Thoracic aorta (tissue), 2 donors: ENCODE results near the gene INTS6. TPM values are rescaled to one million over a fixed set of nuclear protein-coding genes. Genes with fewer than 3 reads are reported as not detected.

Source experiments
- ATAC-seq: fragments of 150-250 bp; one replicate; pipeline ENCODE4 v1.8.0; 2017; ENCODE audit warnings: low read depth; ENCODE audit not compliant: insufficient number of reproducible peaks, low FRiP score
- DNase-seq: peaks from one replicate; pipeline ENCODE4 v3.0.0-alpha.2; 2020; ENCODE audit warnings: low spot score
- H3K27ac ChIP-seq, 2 donors: fragments of 200-600 bp; sonication (generic); 1 replicate in 1 of 2; 2 replicates in 1 of 2; pipeline ENCODE4 v1.5.1; 2016; ENCODE audit warnings: mild to moderate bottlenecking in 2 of 2, moderate library complexity in 2 of 2
- H3K27me3 ChIP-seq: fragments of 200-600 bp; sonication (generic); replicated peaks from 2 replicates; pipeline ENCODE4 v1.6.0; 2016; ENCODE audit warnings: mild to moderate bottlenecking; ENCODE audit not compliant: insufficient read depth
- H3K36me3 ChIP-seq: fragments of 200-600 bp; sonication (generic); one replicate; pipeline ENCODE4 v1.5.1; 2016
- H3K4me1 ChIP-seq, 2 donors: fragments of 200-600 bp; sonication (generic); 1 replicate in 1 of 2; 2 replicates in 1 of 2; pipeline versions ENCODE4 v1.5.1 to v1.6.0; 2016; ENCODE audit warnings: low read depth in 2 of 2, mild to moderate bottlenecking in 1 of 2; ENCODE audit not compliant: control insufficient read depth in 1 of 2
- H3K4me3 ChIP-seq: fragments of 200-600 bp; sonication (generic); 2 replicates; pipeline ENCODE4 v1.5.1; 2016; ENCODE audit warnings: mild to moderate bottlenecking
- H3K9me3 ChIP-seq: fragments of 200-600 bp; sonication (generic); 2 replicates; pipeline ENCODE4 v1.5.1; 2016
- total RNA-seq, 2 donors: library from RNA; depleted of rRNA; stranded (reverse); fragments of >200 nt; gene quantifications; one replicate each; pipeline versions ENCODE4 v1.1.0 to v1.2.3, GENCODE V29; 2016
- TF ChIP-seq, protein P1 (sequence below): fragments of 200-600 bp; sonication (generic); IDR thresholded peaks from one replicate; pipeline ENCODE4 v1.5.1; 2019; ENCODE audit warnings: antibody characterized with exemption

The INTS6 gene
- total RNA-seq, 2 donors from 2014 or later: 20.7 to 34.8 TPM

DNA sequence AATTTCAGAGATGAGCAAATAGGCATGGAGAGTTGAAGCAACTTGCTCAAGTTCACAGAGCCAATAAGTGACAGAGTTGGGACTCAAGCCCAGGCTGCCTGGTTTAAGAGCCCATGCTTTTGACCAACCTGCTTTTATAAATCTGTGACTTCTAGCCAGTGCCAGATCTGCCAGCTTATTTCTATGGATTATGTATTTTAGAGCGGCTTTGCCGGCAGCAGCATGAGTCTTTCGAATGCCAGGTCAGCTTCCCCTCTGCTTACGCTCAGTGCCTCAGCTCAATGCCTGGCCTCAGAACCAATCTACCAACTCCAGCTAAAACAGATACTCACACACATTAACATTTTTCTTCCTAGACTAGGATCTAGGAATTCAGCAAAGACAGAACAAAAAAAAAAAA is 111.0 kb downstream of the INTS6 start:
- Histone ChIP-seq H3K9me3 (no peaks in the 10 kb centered on the region), H3K4me1 (no peaks in the 10 kb centered on the region), H3K27ac (no peak overlapping the region), H3K27me3 (no peaks in the 10 kb centered on the region), H3K4me3 (no peak overlapping the region), H3K36me3 (no peaks in the 10 kb centered on the region)
- DNase-seq (no peak), ATAC-seq (no peak)
- TF ChIP-seq, protein P1, sequence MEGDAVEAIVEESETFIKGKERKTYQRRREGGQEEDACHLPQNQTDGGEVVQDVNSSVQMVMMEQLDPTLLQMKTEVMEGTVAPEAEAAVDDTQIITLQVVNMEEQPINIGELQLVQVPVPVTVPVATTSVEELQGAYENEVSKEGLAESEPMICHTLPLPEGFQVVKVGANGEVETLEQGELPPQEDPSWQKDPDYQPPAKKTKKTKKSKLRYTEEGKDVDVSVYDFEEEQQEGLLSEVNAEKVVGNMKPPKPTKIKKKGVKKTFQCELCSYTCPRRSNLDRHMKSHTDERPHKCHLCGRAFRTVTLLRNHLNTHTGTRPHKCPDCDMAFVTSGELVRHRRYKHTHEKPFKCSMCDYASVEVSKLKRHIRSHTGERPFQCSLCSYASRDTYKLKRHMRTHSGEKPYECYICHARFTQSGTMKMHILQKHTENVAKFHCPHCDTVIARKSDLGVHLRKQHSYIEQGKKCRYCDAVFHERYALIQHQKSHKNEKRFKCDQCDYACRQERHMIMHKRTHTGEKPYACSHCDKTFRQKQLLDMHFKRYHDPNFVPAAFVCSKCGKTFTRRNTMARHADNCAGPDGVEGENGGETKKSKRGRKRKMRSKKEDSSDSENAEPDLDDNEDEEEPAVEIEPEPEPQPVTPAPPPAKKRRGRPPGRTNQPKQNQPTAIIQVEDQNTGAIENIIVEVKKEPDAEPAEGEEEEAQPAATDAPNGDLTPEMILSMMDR: no peak

- Histone ChIP-seq H3K4me3 (no peak overlapping the region), H3K27me3 (no peaks in the 10 kb centered on the region), H3K9me3 (no peaks in the 10 kb centered on the region), H3K36me3 (no peaks in the 10 kb centered on the region), H3K27ac (no peak overlapping the region), H3K4me1 (no peaks in the 10 kb centered on the region)
- no peak for DNase-seq
- TF ChIP-seq, protein P1: no peak
- ATAC-seq: no peak
These were observed 111.6 kb downstream of the INTS6 start for GRCh38 chr13:51341232-51341631.

- Histone ChIP-seq H3K27ac (no peak overlapping the region), H3K36me3 (no peaks in the 10 kb centered on the region), H3K4me3 (no peak overlapping the region), H3K9me3 (no peaks in the 10 kb centered on the region), H3K27me3 (no peaks in the 10 kb centered on the region), H3K4me1 (no peaks in the 10 kb centered on the region)
- DNase-seq: no peak
- TF ChIP-seq, protein P1: no peak
- ATAC-seq: no peak
These were observed 112.7 kb downstream of the INTS6 start for GRCh38 chr13:51339952-51340732.

- H3K4me3 ChIP-seq: no peak within 1 kb of the TSS
- ATAC-seq: no peak
- H3K36me3 ChIP-seq: no peaks in the 10 kb centered on the region
- no peaks in the 10 kb centered on the region for H3K4me1 ChIP-seq
- H3K27ac ChIP-seq: no peak within 1 kb of the TSS
- no peaks in the 10 kb centered on the region for H3K9me3 ChIP-seq
- DNase-seq: no peak
- H3K27me3 ChIP-seq: no peaks in the 10 kb centered on the region
- TF ChIP-seq, protein P1: no peak
These were observed 113.5 kb downstream of the INTS6 start, which contains the start of gene SERPINE3 for GRCh38 chr13:51339354-51339753. Gene SERPINE3, plus strand, starts transcription at chr13:51339691. Its CDS starts 1,401 bp downstream, at chr13:51341092.

DNA sequence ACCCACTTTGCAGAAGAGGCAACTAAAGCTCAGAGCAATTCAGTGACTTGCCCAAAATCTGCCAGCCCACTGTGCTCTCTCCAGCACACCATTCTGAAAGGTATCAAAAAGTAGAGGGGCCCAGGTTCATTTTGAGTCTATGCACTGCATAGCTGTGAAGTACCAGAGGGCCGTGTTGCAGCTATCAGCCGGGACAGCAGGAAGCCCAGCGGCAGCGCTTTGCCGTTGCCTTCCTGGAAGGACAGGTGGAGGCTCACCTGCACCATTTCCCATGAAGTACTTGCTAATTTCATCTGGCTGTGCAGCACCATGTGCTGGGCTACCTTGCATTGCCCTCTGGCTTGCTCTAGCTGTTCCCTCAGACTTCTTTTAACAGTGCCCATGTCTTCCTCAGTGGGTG is 116.1 kb downstream of the INTS6 start:
- ATAC-seq (no peak), DNase-seq (no peak)
- no peaks in the 10 kb centered on the region for H3K27me3 ChIP-seq
- H3K27ac ChIP-seq: no peak overlapping the region
- no peaks in the 10 kb centered on the region for H3K9me3 ChIP-seq
- H3K36me3 ChIP-seq: no peaks in the 10 kb centered on the region
- TF ChIP-seq, protein P1: no peak
- peaks cover 0 to 3% of the 10 kb centered on the region in 2 donors for H3K4me1 ChIP-seq
- no peak overlapping the region for H3K4me3 ChIP-seq
